CD4-positive, alpha-beta T cell treated with Interleukin-2 at 100 ng/mL for 4 hours (primary cell): ENCODE results near the gene TULP4.
"Not testable (repeated sequence)": the region's sequence is repeated elsewhere in the genome, so short reads cannot be mapped to it uniquely, and the experiment has no call there.

Experiments used
- DNase-seq: peaks from one replicate; pipeline ENCODE4 v3.0.0-alpha.2; 2020; ENCODE audit warnings: low spot score

Gene TULP4

GRCh38 chr6:158529629-158530028 lies 217.4 kb downstream of the TULP4 start:
- no peak for DNase-seq

GRCh38 chr6:158531566-158531965 lies 219.3 kb downstream of the TULP4 start:
- no peak for DNase-seq

DNA sequence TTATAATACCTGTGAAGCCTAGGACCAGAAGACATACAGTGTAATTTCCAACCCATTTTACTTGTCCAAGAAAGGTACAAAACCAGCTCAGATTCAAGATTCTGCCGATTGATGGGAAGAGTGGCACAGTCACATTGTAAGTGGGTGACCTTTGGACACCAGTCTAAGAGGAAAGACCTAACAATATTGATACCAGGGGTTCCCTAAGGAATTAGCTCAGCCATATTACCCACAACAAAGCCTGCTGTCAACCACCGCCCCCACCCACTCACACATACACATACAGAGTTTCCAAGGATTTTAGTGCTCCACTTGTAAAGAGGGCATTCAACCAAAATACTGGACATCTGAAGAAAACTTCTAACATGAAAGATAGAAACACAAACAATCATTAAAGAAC lies 219.7 kb downstream of the TULP4 start:
- DNase-seq = no peak

DNA sequence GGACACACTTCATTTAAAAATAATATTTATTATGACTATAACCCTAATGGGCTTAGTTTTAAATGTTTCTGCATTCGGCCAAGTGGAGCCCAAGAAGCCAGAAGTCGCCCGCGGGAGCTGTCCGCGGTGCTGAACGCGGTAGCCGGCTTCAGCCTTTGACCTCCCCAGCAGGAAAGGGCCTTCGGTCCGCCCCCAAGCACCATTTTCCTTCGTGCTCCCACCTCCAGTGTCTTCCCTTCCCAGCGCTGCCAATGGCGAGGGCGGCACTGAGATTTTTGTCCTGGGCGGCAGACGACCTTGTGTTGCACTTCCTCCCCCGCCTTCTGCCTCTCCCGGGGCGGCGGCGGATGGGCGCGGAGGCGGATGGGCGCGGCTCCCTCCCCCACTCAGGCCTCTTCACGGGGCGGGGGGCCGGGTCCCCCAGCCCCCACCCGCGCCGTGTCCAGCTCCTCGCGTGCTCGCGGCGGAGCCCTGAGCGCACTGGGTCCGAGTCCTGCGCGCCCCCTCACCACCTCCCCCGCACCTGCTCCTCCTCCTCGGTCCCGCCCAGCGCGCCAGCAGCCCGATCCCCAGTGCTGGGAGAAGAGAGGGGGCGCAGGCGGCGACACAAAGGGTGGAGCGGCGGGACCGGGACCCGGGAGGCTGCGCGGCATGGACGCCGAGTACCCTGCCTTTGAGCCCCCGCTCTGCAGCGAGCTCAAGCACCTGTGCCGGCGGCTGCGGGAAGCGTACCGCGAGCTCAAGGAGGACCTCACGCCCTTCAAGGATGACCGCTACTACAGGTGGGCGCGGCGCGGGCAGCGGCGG lies 224.0 kb downstream of the TULP4 start:
- peak; percentile 69 for DNase-seq

DNA sequence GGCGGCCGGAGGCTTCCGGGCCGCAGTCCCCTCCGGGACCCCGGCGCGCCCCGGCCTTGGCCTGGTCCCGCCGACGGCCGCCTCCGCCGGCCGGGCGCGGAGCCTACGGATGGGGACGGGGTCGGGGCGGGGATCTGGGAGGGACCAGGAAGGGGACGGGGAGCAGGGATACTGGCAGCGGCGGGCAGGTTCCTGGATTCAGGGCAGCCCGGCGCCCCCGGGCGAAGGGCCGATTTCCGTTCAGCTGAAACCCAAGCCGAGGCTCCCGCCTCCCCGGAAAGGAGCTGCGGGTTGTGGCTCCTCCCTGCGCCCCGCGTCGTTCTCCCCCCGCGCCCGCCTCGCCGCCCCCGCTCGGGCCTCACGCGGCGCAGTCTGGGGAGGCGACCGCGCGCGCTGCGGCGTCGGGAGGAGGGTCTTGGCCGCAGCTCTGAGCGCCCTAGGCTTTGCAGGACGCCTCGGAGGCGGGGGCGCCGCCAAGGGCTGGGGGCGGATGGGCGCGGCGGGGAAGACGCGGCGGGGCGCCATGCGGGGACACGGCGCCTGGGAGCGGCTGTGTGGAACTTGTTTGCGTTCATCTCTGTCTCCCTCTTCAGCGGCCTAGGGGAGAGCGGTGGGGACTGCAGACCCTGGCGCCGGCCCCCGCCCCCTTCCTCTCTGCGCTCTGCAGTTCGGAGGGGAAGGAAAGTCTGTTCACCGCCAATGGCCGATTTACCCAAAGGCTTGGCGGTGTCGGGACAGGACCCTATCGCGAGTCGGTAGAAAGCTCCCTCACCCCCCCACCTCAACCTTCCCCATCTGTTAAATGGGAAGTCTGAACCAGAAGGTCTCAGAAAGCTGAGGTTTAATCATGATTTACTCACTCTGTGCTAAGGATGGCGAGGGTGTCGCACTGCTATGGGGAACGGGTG lies 224.9 kb downstream of the TULP4 start:
- DNase-seq = no peak

DNA sequence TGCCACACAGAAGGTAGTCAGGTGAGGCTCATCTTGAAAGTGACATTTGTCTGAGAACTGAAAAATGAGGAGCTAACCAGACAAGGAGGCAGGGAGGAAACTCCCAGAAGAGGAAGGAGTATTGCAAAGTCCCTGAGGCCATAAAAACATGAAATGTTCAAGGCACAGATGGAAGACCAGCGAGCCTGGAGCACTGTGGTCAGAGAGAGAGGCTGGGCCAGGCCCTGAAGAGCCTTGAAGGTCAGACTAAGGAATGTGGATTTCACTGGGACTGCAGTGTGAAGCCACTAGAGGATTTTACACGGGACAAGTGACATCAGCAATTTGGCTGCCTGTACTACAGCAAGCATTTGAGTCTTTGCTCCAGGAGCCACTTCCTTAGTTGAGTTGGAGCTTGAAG lies 226.5 kb downstream of the TULP4 start:
- DNase-seq = no peak

DNA sequence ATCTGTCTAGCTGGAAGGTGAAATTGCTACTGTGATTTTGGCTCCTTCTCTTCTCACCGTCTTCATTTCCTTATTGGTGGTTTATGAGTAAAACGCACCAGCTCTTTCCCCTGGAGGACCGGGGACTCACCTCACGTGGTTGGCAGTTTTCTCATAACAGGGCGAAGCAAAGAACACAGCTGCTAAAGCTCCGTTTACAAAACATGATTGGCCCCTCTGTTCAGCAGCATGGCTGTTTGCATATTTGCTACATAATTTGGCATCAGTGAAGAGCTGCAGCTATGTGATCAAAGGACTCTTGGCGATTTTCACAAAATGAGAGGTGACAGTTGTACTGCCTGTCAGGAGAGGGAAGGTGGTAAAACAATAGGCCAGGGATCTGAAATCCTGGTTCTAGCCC lies 227.1 kb downstream of the TULP4 start:
- no peak for DNase-seq

GRCh38 chr6:158539881-158540280 lies 227.6 kb downstream of the TULP4 start:
- no peak for DNase-seq

DNA sequence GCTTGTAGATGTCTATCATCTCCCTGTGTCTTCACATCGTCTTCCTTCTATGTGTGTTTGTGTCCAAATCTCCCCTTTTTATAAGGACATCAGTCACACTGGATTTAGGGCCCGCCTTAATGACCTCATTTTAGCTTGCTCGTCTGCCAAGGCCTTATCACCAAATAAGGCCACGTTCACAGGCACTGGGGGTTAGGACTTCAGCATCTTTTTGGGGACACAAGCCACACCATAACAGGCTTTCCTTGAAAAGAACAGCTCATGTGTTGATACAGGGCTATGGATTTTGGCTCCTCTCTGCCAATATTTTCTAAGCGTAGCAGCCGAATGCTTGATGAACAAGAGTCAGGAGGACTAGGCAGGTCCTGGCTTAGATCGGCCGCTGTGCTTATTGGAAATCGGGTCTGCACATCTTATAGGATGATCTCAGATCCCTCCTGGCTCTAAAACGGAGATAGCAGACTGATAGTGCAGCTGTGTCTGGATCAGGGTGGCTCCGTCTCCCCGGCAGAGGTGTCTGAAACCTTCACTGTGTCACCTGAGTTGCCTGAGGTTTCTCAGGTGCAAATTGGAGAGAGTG lies 231.4 kb downstream of the TULP4 start:
- no peak for DNase-seq

- no peak for DNase-seq
These were observed 232.2 kb downstream of the TULP4 start for GRCh38 chr6:158544428-158544827.

- DNase-seq = no peak
These were observed 233.0 kb downstream of the TULP4 start for GRCh38 chr6:158545043-158545966.

- no peak for DNase-seq
These were observed 236.3 kb downstream of the TULP4 start for GRCh38 chr6:158548418-158549161.

GRCh38 chr6:158552055-158552795 lies 240.0 kb downstream of the TULP4 start:
- DNase-seq = no peak

DNA sequence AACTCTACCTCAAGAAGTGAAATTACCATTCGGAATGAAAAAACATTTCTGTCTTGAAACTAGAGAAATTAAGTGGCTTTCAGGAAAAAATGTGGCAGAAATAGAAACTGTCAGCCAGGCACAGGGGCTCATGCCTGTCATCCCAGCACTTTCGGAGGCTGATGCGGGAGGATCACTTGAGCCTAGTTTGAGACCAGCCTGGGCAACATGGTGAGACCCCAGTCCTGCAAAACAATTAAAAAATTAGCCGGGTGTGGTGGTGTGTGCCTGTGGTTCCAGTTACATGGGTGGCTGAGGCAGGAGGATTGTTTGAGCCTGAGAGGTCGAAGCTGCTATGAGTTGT lies 240.5 kb downstream of the TULP4 start:
- no peak for DNase-seq

DNA sequence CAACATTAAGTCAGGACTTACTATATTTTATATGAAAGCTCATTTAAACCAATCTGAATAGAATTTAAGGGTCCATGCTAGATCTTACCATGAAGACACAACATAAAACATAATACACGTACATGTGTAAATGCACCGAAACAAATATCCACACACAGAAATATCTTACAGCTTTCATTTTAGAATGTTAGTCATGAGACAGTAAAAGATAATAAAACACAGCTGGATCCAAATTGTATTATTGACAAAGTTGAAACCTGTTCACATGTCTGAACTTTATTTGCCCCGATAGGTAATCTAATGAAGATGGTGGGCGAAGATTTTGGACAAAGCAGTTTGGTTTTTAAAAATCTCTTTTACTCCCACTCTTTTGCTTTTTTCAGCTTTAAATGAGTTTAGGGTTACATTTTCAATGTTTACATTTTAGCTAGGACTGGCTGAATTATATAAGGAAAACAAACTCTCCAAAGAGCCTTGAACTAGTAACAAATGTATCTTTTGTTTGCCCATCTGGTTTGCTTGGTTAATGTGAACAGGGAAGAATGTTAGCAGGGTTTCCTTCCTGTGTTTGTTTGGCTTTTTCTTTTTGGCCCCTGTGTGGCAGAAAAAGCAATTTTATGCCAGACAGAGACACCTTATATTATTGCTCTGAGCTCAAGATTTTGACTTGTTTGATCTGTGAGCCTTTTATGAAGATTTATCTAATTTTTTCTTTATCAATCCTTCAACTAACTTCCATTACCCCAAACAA lies 242.5 kb downstream of the TULP4 start:
- no peak for DNase-seq

DNA sequence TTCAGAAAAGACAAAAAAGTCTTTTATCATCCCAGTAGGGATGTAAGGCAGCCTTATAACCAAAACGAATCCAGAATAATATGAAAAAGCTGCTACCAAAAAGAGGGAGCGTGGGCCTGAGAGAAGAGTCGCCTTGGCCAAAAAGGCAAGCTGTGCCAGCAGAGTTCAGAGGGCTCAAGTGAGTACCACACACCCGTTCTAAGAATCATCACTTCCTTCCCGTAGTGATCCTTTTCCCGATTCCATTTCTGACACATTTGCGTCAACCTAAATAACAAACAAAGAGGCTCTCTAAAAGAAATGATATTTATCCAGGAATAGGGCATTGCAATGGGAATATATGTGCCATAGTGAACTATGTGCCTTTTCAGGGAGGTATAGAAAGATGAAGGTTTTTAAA lies 243.8 kb downstream of the TULP4 start:
- no peak for DNase-seq

DNA sequence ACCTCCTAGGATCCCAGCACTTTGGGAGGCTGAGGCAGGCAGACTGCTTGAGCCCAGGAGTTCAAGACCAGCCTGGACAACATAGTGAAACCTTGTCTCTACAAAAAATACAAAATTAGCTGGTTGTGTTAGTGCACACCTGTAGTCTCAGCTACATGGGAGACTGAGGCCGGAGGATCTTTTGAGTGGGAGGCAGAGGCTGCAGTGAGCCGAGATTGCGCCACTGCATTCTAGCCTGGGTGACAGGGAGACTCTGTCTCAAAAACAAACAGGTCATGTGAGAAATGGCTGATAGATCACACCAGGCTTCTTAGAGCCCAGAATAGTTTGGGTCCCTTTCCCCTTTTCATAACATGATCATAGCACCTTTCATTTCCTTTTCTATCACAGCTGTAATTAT lies 244.8 kb downstream of the TULP4 start:
- not testable (repeated sequence) for DNase-seq

GRCh38 chr6:158557927-158558326 lies 245.7 kb downstream of the TULP4 start:
- DNase-seq = no peak

- DNase-seq = no peak
These were observed 246.4 kb downstream of the TULP4 start for GRCh38 chr6:158558415-158559306.
